ENCODE measurements around the gene GRIK3.

The GRIK3 gene

GRCh38 chr1:36882536-36883285 lies 151.6 kb downstream of the GRIK3 start:
- DNase-seq (ENCODE audit: low read depth, low spot score): no peak
- no peak for TF ChIP-seq CTCF (IDR thresholded peaks at IDR 0.05; ENCODE audit: insufficient read depth, low read length, missing control alignments)
- POLR2A ChIA-PET: no interaction called here
- CTCF ChIA-PET: no interaction called here
- H3K4me3 ChIP-seq (ENCODE audit: low read depth, low read length): no peak overlapping the region

- no peak for TF ChIP-seq CTCF (IDR thresholded peaks at IDR 0.05; ENCODE audit: insufficient read depth, low read length, missing control alignments)
- H3K4me3 ChIP-seq (ENCODE audit: low read depth, low read length): no peak overlapping the region
- CTCF ChIA-PET: no interaction called here
- DNase-seq (ENCODE audit: low read depth, low spot score): no peak
- POLR2A ChIA-PET: no interaction called here
Measured at GRCh38 chr1:36881541-36881940, 152.8 kb downstream of the GRIK3 start.

GRCh38 chr1:36881068-36881405 lies 153.3 kb downstream of the GRIK3 start:
- TF ChIP-seq CTCF (IDR thresholded peaks at IDR 0.05; ENCODE audit: insufficient read depth, low read length, missing control alignments): no peak
- ChIA-PET POLR2A (no interaction called here), CTCF (no interaction called here)
- H3K4me3 ChIP-seq (ENCODE audit: low read depth, low read length): no peak overlapping the region
- DNase-seq (ENCODE audit: low read depth, low spot score): no peak

- ChIA-PET POLR2A (no interaction called here), CTCF (no interaction called here)
- DNase-seq (ENCODE audit: low read depth, low spot score): no peak
- H3K4me3 ChIP-seq (ENCODE audit: low read depth, low read length): no peak overlapping the region
- TF ChIP-seq CTCF (IDR thresholded peaks at IDR 0.05; ENCODE audit: insufficient read depth, low read length, missing control alignments): no peak
Measured at GRCh38 chr1:36880155-36881067, 153.9 kb downstream of the GRIK3 start.

GRCh38 chr1:36879613-36880012 lies 154.7 kb downstream of the GRIK3 start:
- ChIA-PET CTCF (no interaction called here), POLR2A (no interaction called here)
- no peak for TF ChIP-seq CTCF (IDR thresholded peaks at IDR 0.05; ENCODE audit: insufficient read depth, low read length, missing control alignments)
- H3K4me3 ChIP-seq (ENCODE audit: low read depth, low read length): no peak overlapping the region
- no peak for DNase-seq (ENCODE audit: low read depth, low spot score)

GRCh38 chr1:36876990-36877389 lies 157.3 kb downstream of the GRIK3 start:
- no peak for DNase-seq (ENCODE audit: low read depth, low spot score)
- TF ChIP-seq CTCF (IDR thresholded peaks at IDR 0.05; ENCODE audit: insufficient read depth, low read length, missing control alignments): no peak
- H3K4me3 ChIP-seq (ENCODE audit: low read depth, low read length): no peak overlapping the region
- CTCF ChIA-PET: no interaction called here
- POLR2A ChIA-PET: no interaction called here
